ENCODE data around the gene SEMA6B. TPM values are rescaled to one million over a fixed set of nuclear protein-coding genes. Genes with fewer than 3 reads are reported as not detected.
A peak's percentile ranks its signal among the peaks of the same experiment; 100 is the strongest.

The SEMA6B gene
- total and polyA plus RNA-seq, 8 donors = 1.2 to 6.7 (median 2.0) TPM; not detected in 1

DNA sequence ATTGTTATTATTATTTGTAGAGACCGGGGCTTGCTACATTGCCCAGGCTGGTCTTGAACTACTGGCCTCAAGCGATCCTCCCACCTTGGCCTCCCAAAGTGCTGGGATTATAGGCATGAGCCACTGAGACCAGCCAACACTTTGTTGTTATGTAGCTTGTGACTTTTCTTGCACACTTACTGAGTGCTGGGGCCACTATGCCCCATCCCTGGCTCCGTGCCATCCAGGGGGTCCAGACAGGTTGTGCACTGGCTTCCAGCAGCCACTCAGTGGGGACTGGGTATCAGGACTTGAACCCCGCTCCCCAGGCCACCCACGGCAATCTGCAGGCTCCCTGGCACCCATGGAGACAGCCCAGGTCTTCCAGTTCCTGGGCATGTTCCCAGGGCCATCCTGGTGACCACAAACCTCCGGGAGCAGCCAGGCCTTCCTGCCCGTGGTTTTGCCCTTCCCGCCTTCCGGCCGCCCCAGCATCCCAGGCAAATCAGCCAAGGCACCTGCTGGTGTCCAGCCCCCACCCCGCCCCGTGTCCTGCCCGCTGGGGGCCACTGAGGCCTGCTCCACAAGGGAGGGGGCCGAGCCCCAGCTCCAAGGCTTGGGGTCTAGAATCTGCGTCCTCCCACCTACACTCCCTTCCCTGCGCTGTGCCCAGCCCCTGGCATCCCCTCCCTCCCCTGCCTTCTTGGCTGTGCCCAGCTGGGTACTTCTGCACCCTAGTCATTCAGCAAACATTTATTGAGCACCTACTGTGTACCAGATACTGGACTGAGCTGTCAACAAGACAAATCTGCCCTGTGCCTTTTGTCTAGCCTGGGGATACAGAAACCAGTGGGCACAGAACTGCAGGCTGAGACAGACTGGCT, 23.7 kb upstream of the SEMA6B start:
- Histone ChIP-seq H3K27ac (no peak overlapping the region), H3K27me3 (peaks cover 20 to 94% (median 79%) of the 10 kb centered on the region in 3 donors), H3K36me3 (no peaks in the 10 kb centered on the region), H3K4me3 (no peak overlapping the region), H3K4me1 (peaks cover 11 to 31% (median 26%) of the 10 kb centered on the region in 4 donors), H3K9me3 (no peaks in the 10 kb centered on the region)
- DNase-seq = no peak
- WGBS, 5 donors = 41 to 48% (median 45%) methylated on average over 13 to 16 of the region's 16 CpGs
- TF ChIP-seq POLR2A (IDR thresholded peaks at IDR 0.05) (no peak), POLR2AphosphoS5 (IDR thresholded peaks at IDR 0.05) (no peak), EP300 (IDR thresholded peaks at IDR 0.05) (no peak)
- TF ChIP-seq, protein P1, sequence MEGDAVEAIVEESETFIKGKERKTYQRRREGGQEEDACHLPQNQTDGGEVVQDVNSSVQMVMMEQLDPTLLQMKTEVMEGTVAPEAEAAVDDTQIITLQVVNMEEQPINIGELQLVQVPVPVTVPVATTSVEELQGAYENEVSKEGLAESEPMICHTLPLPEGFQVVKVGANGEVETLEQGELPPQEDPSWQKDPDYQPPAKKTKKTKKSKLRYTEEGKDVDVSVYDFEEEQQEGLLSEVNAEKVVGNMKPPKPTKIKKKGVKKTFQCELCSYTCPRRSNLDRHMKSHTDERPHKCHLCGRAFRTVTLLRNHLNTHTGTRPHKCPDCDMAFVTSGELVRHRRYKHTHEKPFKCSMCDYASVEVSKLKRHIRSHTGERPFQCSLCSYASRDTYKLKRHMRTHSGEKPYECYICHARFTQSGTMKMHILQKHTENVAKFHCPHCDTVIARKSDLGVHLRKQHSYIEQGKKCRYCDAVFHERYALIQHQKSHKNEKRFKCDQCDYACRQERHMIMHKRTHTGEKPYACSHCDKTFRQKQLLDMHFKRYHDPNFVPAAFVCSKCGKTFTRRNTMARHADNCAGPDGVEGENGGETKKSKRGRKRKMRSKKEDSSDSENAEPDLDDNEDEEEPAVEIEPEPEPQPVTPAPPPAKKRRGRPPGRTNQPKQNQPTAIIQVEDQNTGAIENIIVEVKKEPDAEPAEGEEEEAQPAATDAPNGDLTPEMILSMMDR (IDR thresholded peaks at IDR 0.05) = no peak
- intact Hi-C loops (cut with DNase I; ENCODE audit: low total_unique reads) = no loop called here

GRCh38 chr19:4581666-4582553, 22.4 kb upstream of the SEMA6B start:
- Histone ChIP-seq H3K27ac (no peak overlapping the region), H3K4me1 (peaks cover 11 to 31% (median 26%) of the 10 kb centered on the region in 4 donors), H3K9me3 (no peaks in the 10 kb centered on the region), H3K4me3 (peak overlapping the region in 2 of 4 donors; percentile 27 to 36), H3K27me3 (peaks cover 20 to 99% (median 86%) of the 10 kb centered on the region in 3 donors), H3K36me3 (no peaks in the 10 kb centered on the region)
- WGBS, 5 donors = 11 to 17% (median 16%) methylated on average over 23 to 50 of the region's 57 CpGs
- intact Hi-C loops (cut with DNase I; ENCODE audit: low total_unique reads) = no loop called here
- DNase-seq = peak in 1 of 2 donors; percentile 63
- TF ChIP-seq EP300 (IDR thresholded peaks at IDR 0.05) (no peak), POLR2A (IDR thresholded peaks at IDR 0.05) (no peak), POLR2AphosphoS5 (IDR thresholded peaks at IDR 0.05) (no peak)
- TF ChIP-seq, protein P1 (IDR thresholded peaks at IDR 0.05) = no peak

DNA sequence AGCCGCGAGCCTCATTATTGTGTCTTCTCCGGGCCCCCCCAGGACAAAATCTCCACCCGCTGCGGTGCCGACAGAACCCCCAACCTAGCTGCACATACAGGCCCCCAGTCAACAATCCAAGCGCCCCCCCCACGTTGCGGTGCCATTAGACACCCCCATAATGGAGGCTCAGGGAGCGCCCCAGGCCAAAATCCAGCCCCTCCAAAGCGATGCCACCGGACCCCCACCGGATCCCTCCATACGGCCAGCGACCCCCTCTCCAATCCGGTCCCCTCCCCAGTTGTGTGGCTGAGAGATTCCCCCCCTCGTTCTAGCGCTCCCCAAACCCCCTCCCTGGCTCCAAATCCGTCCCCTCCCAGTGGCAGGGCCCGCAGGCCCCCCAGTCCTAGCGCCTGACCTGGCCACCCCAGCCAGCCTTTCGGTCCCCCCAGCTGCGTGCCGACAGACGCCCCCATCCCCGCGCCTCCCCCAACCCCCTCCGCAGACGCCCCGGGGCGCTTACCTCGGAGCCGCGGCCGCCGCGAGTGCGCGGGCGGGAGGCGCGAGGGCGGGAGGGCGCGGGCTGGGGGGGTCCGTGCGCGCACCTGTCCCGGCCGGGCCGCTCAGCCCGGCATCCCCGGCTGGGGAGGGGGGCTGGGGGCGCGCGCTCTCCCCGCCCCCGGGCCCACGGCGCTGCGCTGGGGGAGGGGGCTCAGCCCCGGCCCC, 21.6 kb upstream of the SEMA6B start:
- no peak overlapping the region for H3K27ac ChIP-seq
- intact Hi-C loops (cut with DNase I; ENCODE audit: low total_unique reads) = no loop called here
- peak overlapping the region; percentile 26 to 36 (median 32) for H3K4me3 ChIP-seq
- no peaks in the 10 kb centered on the region for H3K36me3 ChIP-seq
- no peak for DNase-seq
- H3K4me1 ChIP-seq = peaks cover 11 to 31% (median 26%) of the 10 kb centered on the region in 4 donors
- WGBS, 5 donors = 0 to 2% (median 0%) methylated on average over 2 to 62 of the region's 62 CpGs
- TF ChIP-seq, protein P1 (IDR thresholded peaks at IDR 0.05) = no peak
- no peak for TF ChIP-seq POLR2AphosphoS5 (IDR thresholded peaks at IDR 0.05)
- TF ChIP-seq POLR2A (IDR thresholded peaks at IDR 0.05) = no peak
- no peak for TF ChIP-seq EP300 (IDR thresholded peaks at IDR 0.05)
- H3K27me3 ChIP-seq = peaks cover 20 to 98% (median 87%) of the 10 kb centered on the region in 3 donors
- H3K9me3 ChIP-seq = no peaks in the 10 kb centered on the region

All from stomach (tissue), 9 donors.